ACHN (cell line): ENCODE data around the gene CYP26B1.

ENCODE experiments used
- DNase-seq: peaks from one replicate; pipeline ENCODE4 v3.0.0-alpha.2; 2015
- in situ Hi-C: cut with HindIII; loops from 2 replicates; pipeline ENCODE4 v1.10.0; 2017; ENCODE audit warnings: low sequenced_read_pairs, low pct_ligation_motif_present, low pct_unique_long_range_greater_than_20kb

Gene CYP26B1

GRCh38 chr2:72134408-72134996 lies 13.2 kb downstream of the CYP26B1 start:
- in situ Hi-C loops: no loop called here
- no peak for DNase-seq

GRCh38 chr2:72133721-72134407 lies 13.8 kb downstream of the CYP26B1 start:
- in situ Hi-C loops: no loop called here
- DNase-seq: no peak

- in situ Hi-C loops: no loop called here
- DNase-seq: no peak
These were observed 14.5 kb downstream of the CYP26B1 start for GRCh38 chr2:72132981-72133720.

- no peak for DNase-seq
- in situ Hi-C loops: no loop called here
These were observed 15.5 kb downstream of the CYP26B1 start for GRCh38 chr2:72131916-72132841.

GRCh38 chr2:72131371-72131891 lies 16.2 kb downstream of the CYP26B1 start:
- DNase-seq: no peak
- in situ Hi-C loops: no loop called here

GRCh38 chr2:72130659-72131360 lies 16.9 kb downstream of the CYP26B1 start:
- in situ Hi-C loops: no loop called here
- no peak for DNase-seq

GRCh38 chr2:72129681-72130340 lies 17.9 kb downstream of the CYP26B1 start:
- in situ Hi-C loops: no loop called here
- no peak for DNase-seq

- in situ Hi-C loops: no loop called here
- DNase-seq: no peak
These were observed 18.8 kb downstream of the CYP26B1 start for GRCh38 chr2:72128843-72129227.

- in situ Hi-C loops: no loop called here
- no peak for DNase-seq
These were observed 19.4 kb downstream of the CYP26B1 start for GRCh38 chr2:72128059-72128842.

- in situ Hi-C loops: no loop called here
- no peak for DNase-seq
These were observed 20.1 kb downstream of the CYP26B1 start for GRCh38 chr2:72127401-72128058.

- in situ Hi-C loops: no loop called here
- no peak for DNase-seq
These were observed 21.2 kb downstream of the CYP26B1 start for GRCh38 chr2:72126186-72127100.

GRCh38 chr2:72124376-72124775 lies 23.3 kb downstream of the CYP26B1 start:
- DNase-seq: no peak
- in situ Hi-C loops: no loop called here

- in situ Hi-C loops: no loop called here
- no peak for DNase-seq
These were observed 26.5 kb downstream of the CYP26B1 start for GRCh38 chr2:72121153-72121552.

GRCh38 chr2:72118951-72119350 lies 28.7 kb downstream of the CYP26B1 start:
- DNase-seq: no peak

GRCh38 chr2:72118386-72118785 lies 29.3 kb downstream of the CYP26B1 start:
- in situ Hi-C loops: no loop called here
- no peak for DNase-seq

More at GRCh38 chr2:72118951-72119350, 28.7 kb downstream of the CYP26B1 start:
- in situ Hi-C loops: no loop called here
